Gastrocnemius medialis (tissue), 4 donors: Measurements from ENCODE around the gene DEFB125.

Source experiments
- POLR2A ChIP-seq, 2 donors: fragments of 450-650 bp; IDR thresholded peaks; one replicate each; pipeline ENCODE4 v1.6.1; 2017; ENCODE audit warnings: antibody characterized with exemption in 2 of 2, mild to moderate bottlenecking in 2 of 2, moderate library complexity in 2 of 2
- TF ChIP-seq, protein P1 (sequence below), 5 experiments: fragments of 450-650 bp in 3 of 5; fragments of 200-600 bp in 2 of 5; sonication (generic) in 2 of 5; IDR thresholded peaks in 4 of 5; conservative IDR thresholded peaks in 1 of 5; 1 replicate in 4 of 5; 2 replicates in 1 of 5; pipeline ENCODE4 v1.5.1; 2016 to 2019; ENCODE audit warnings: antibody characterized with exemption in 5 of 5, mild to moderate bottlenecking in 3 of 5, moderate library complexity in 3 of 5

DNA sequence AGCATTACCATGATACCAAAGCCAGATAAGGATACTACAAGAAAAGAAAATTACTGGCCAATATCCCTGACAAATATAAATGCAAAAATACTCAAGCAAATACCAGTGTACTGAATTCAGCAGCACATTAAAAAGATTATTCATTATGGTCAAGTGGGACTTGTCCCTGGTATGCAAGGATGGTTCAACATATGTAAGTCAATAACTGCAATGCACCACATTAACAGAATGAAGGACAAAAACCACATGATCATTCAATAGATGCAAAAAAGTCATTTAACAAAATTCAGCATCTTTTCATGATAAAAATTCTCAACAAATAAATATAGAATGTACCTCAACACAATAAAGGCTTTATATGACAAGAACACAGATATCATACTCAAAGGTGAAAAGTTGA lies 9.1 kb upstream of the DEFB125 start:
- TF ChIP-seq, protein P1, sequence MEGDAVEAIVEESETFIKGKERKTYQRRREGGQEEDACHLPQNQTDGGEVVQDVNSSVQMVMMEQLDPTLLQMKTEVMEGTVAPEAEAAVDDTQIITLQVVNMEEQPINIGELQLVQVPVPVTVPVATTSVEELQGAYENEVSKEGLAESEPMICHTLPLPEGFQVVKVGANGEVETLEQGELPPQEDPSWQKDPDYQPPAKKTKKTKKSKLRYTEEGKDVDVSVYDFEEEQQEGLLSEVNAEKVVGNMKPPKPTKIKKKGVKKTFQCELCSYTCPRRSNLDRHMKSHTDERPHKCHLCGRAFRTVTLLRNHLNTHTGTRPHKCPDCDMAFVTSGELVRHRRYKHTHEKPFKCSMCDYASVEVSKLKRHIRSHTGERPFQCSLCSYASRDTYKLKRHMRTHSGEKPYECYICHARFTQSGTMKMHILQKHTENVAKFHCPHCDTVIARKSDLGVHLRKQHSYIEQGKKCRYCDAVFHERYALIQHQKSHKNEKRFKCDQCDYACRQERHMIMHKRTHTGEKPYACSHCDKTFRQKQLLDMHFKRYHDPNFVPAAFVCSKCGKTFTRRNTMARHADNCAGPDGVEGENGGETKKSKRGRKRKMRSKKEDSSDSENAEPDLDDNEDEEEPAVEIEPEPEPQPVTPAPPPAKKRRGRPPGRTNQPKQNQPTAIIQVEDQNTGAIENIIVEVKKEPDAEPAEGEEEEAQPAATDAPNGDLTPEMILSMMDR (IDR thresholded peaks at IDR 0.05 in 4 of 5, conservative IDR thresholded peaks at IDR 0.05 in 1 of 5): no peak
- TF ChIP-seq POLR2A (IDR thresholded peaks at IDR 0.05): no peak
